GM12892 (cell line): ENCODE data around the gene MVB12B.

Experiments
- POLR2A ChIP-seq: IDR thresholded peaks from 2 replicates; pipeline ENCODE4 v1.6.1; 2011; ENCODE audit warnings: low read depth, low read length, control low read depth
- POLR2AphosphoS5 ChIP-seq: IDR thresholded peaks from 2 replicates; pipeline ENCODE4 v1.6.1; 2011; ENCODE audit warnings: low read depth, low read length, control low read depth
- TAF1 ChIP-seq: IDR thresholded peaks from 2 replicates; pipeline ENCODE4 v1.6.1; 2011; ENCODE audit warnings: low read depth, mild to moderate bottlenecking, control low read depth, low read length, borderline replicate concordance

DNA sequence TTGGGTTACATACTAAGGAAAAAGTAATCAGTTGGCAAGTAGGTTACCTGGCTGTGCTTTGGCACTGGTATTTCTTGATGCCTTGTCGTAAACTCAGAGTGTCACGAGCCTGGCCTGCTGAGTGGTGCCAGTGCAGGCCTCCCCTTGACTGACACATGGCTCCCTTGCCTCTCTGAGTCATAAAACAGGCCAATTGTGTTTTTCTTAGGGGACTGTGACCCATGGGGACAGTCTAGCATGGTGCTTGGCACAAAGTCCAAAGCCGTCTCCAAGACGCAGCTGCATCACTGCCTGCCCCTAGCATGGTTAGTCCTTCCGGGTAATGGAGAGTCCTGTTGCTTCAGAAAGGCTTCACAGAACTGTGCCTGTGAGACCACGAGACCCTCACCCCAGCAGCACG, 132.5 kb downstream of the MVB12B start:
- no peak for TF ChIP-seq TAF1
- no peak for TF ChIP-seq POLR2AphosphoS5
- no peak for TF ChIP-seq POLR2A
